ENCODE measurements around the gene CDC42EP1.

DNA sequence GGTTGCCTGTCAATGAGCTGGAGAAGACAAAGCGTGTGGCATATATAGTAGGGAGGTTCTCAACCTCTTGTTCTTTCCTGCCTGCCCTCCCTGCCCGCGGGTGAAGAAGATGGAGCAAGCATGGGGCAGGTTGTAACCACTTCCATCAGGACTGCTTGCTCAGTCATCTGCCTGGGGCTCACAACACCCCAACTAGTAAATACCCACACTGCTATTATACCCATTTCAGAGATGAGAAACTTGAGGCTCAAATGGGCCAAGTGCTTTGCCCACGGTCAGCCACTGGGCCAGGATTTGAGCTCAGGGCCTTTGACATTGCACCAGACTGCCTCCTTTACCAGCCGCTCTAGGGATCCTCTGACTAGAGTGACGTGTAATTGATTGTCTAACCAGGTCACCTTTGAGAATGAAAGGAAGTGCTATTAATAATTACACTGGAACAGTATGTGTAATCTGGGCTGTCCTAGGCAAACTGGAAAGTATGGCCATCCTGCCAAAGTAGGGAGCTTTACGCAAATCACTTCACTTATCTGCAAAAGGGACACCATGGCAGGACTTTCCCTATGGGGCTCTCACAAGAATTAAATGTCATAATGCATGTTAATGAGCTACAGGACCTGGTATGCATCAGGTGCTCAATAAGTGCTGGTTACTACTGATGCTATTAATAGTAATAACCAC lies 2.8 kb upstream of the CDC42EP1 start:
- TF ChIP-seq, protein P1, sequence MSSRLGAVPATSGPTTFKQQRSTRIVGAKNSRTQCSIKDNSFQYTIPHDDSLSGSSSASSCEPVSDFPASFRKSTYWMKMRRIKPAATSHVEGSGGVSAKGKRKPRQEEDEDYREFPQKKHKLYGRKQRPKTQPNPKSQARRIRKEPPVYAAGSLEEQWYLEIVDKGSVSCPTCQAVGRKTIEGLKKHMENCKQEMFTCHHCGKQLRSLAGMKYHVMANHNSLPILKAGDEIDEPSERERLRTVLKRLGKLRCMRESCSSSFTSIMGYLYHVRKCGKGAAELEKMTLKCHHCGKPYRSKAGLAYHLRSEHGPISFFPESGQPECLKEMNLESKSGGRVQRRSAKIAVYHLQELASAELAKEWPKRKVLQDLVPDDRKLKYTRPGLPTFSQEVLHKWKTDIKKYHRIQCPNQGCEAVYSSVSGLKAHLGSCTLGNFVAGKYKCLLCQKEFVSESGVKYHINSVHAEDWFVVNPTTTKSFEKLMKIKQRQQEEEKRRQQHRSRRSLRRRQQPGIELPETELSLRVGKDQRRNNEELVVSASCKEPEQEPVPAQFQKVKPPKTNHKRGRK (CRISPR knock-in tag; IDR thresholded peaks at IDR 0.05; ENCODE audit: borderline replicate concordance), result no peak
- TF ChIP-seq, protein P2, sequence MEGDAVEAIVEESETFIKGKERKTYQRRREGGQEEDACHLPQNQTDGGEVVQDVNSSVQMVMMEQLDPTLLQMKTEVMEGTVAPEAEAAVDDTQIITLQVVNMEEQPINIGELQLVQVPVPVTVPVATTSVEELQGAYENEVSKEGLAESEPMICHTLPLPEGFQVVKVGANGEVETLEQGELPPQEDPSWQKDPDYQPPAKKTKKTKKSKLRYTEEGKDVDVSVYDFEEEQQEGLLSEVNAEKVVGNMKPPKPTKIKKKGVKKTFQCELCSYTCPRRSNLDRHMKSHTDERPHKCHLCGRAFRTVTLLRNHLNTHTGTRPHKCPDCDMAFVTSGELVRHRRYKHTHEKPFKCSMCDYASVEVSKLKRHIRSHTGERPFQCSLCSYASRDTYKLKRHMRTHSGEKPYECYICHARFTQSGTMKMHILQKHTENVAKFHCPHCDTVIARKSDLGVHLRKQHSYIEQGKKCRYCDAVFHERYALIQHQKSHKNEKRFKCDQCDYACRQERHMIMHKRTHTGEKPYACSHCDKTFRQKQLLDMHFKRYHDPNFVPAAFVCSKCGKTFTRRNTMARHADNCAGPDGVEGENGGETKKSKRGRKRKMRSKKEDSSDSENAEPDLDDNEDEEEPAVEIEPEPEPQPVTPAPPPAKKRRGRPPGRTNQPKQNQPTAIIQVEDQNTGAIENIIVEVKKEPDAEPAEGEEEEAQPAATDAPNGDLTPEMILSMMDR (IDR thresholded peaks at IDR 0.05), result no peak
- no peak for TF ChIP-seq ZNF263 (CRISPR knock-in tag; IDR thresholded peaks at IDR 0.05; ENCODE audit: low read depth)
- TF ChIP-seq, protein P3, sequence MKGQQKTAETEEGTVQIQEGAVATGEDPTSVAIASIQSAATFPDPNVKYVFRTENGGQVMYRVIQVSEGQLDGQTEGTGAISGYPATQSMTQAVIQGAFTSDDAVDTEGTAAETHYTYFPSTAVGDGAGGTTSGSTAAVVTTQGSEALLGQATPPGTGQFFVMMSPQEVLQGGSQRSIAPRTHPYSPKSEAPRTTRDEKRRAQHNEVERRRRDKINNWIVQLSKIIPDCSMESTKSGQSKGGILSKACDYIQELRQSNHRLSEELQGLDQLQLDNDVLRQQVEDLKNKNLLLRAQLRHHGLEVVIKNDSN (CRISPR knock-in tag; IDR thresholded peaks at IDR 0.05), result no peak

Measured in WTC11 (cell line).